Prostate gland (tissue), 2 donors: Measurements from ENCODE around the gene CTF1. TPM values are rescaled to one million over a fixed set of nuclear protein-coding genes. Genes with fewer than 3 reads are reported as not detected.

Source experiments
- DNase-seq: peaks from one replicate; pipeline ENCODE4 v3.0.0-alpha.2; 2019; ENCODE audit warnings: low spot score
- H3K27ac ChIP-seq, 2 donors: fragments of 200-600 bp; sonication (generic); 2 replicates each; pipeline ENCODE4 v1.5.1; 2017 to 2019
- H3K27me3 ChIP-seq: fragments of 200-600 bp; sonication (generic); replicated peaks from 2 replicates; pipeline ENCODE4 v1.5.1; 2019; ENCODE audit not compliant: insufficient read depth
- H3K36me3 ChIP-seq, 2 donors: fragments of 200-600 bp; sonication (generic); 1 replicate in 1 of 2; 2 replicates in 1 of 2; pipeline versions ENCODE4 v1.5.1 to v1.8.1; 2017 to 2019
- H3K4me1 ChIP-seq: fragments of 200-600 bp; sonication (generic); replicated peaks from 2 replicates; pipeline ENCODE4 v1.5.1; 2019
- H3K4me3 ChIP-seq, 2 donors: fragments of 200-600 bp; sonication (generic); 2 replicates each; pipeline ENCODE4 v1.5.1; 2017 to 2019
- H3K9me3 ChIP-seq: fragments of 200-600 bp; sonication (generic); 2 replicates; pipeline ENCODE4 v1.5.1; 2017
- CTCF ChIP-seq, 4 experiments: fragments of 200-600 bp in 2 of 4; fragments of 450-650 bp in 2 of 4; sonication (generic) in 2 of 4; IDR thresholded peaks; 1 replicate in 3 of 4; 2 replicates in 1 of 4; pipeline ENCODE4 v1.5.1; 2016 to 2019; ENCODE audit warnings: antibody characterized with exemption in 4 of 4, mild to moderate bottlenecking in 2 of 4, moderate library complexity in 2 of 4
- POLR2A ChIP-seq: fragments of 450-650 bp; IDR thresholded peaks from one replicate; pipeline ENCODE4 v1.6.1; 2016; ENCODE audit warnings: antibody characterized with exemption, mild to moderate bottlenecking
- POLR2AphosphoS5 ChIP-seq: sonication (generic); formaldehyde crosslinking; IDR thresholded peaks from one replicate; pipeline ENCODE4 v1.6.1; 2017; ENCODE audit warnings: antibody characterized with exemption
- WGBS: methylation state at CpG from one replicate; pipeline ENCODE4 v1.1.5; 2018; 5-methylcytosine and 5-hydroxymethylcytosine counted together
- intact Hi-C: fragments of 100-400 bp; cut with DNase I; formaldehyde crosslinking; loops from one replicate; pipeline ENCODE4 v1.14.2; 2022
- total RNA-seq, 2 donors: library from RNA; depleted of rRNA; stranded (reverse); fragments of >200 nt; gene quantifications; one replicate each; pipeline ENCODE4 v1.1.0, GENCODE V29; 2016

The CTF1 gene
- total RNA-seq, 2 donors from 2014 or later = 9.8 to 13.9 TPM

- intact Hi-C loops = loop anchor here (2.0 kb wide), 2 partner anchors 21 to 27 kb away; partner anchors contain the start of gene FBXL19
- Histone ChIP-seq H3K36me3 (no peaks in the 10 kb centered on the region), H3K27me3 (no peaks in the 10 kb centered on the region), H3K4me1 (peaks cover 15% of the 10 kb centered on the region), H3K4me3 (peak overlapping the region; percentile 47 to 48), H3K27ac (peak overlapping the region; percentile 99 to 100), H3K9me3 (no peaks in the 10 kb centered on the region)
- no peak for DNase-seq
- WGBS = 34% methylated on average over 32 of the region's 32 CpGs
- TF ChIP-seq CTCF (IDR thresholded peaks at IDR 0.05) (no peak), POLR2A (no peak), POLR2AphosphoS5 (no peak)
These were observed 670 bp upstream of the CTF1 start for GRCh38 chr16:30895627-30896260.

GRCh38 chr16:30896889-30897733 is 697 bp downstream of the CTF1 start:
- H3K4me3 ChIP-seq = peak overlapping the region; percentile 47 to 48
- peak overlapping the region; percentile 99 to 100 for H3K27ac ChIP-seq
- no peaks in the 10 kb centered on the region for H3K9me3 ChIP-seq
- WGBS = 17% methylated on average over 29 of the region's 31 CpGs
- DNase-seq = peak; percentile 89
- intact Hi-C loops = loop anchor here (2.0 kb wide), 2 partner anchors 22 to 26 kb away; partner anchors contain the start of gene FBXL19
- no peaks in the 10 kb centered on the region for H3K36me3 ChIP-seq
- no peaks in the 10 kb centered on the region for H3K27me3 ChIP-seq
- peaks cover 15% of the 10 kb centered on the region for H3K4me1 ChIP-seq
- TF ChIP-seq POLR2AphosphoS5 (peak; percentile 85), CTCF (IDR thresholded peaks at IDR 0.05) (peak in 1 of 4 experiments; percentile 4), POLR2A (peak; percentile 19)

GRCh38 chr16:30899794-30900193 is 3.4 kb downstream of the CTF1 start:
- no peak for DNase-seq
- H3K36me3 ChIP-seq = no peaks in the 10 kb centered on the region
- WGBS = 91% methylated on average over 2 of the region's 2 CpGs
- no peak for TF ChIP-seq CTCF (IDR thresholded peaks at IDR 0.05)
- no peak for TF ChIP-seq POLR2AphosphoS5
- TF ChIP-seq POLR2A = no peak
- H3K27me3 ChIP-seq = no peaks in the 10 kb centered on the region
- H3K27ac ChIP-seq = no peak overlapping the region
- intact Hi-C loops = no loop called here
- no peaks in the 10 kb centered on the region for H3K9me3 ChIP-seq
- no peak overlapping the region for H3K4me3 ChIP-seq
- peaks cover 7% of the 10 kb centered on the region for H3K4me1 ChIP-seq

- TF ChIP-seq POLR2A = no peak
- TF ChIP-seq CTCF (IDR thresholded peaks at IDR 0.05) = no peak
- no peak for TF ChIP-seq POLR2AphosphoS5
- peaks cover 5% of the 10 kb centered on the region for H3K4me1 ChIP-seq
- intact Hi-C loops = no loop called here
- H3K27me3 ChIP-seq = no peaks in the 10 kb centered on the region
- DNase-seq = no peak
- H3K27ac ChIP-seq = no peak overlapping the region
- H3K9me3 ChIP-seq = no peaks in the 10 kb centered on the region
- WGBS = 96% methylated on average over 5 of the region's 5 CpGs
- no peak overlapping the region for H3K4me3 ChIP-seq
- H3K36me3 ChIP-seq = no peaks in the 10 kb centered on the region
These were observed 4.2 kb downstream of the CTF1 start for GRCh38 chr16:30900588-30900987.
